GM18517 (cell line): ENCODE measurements around the gene AASS.

ENCODE experiments used
- ATAC-seq: cut with Tn5 transposase; IDR thresholded peaks from one replicate; pipeline ENCODE4 v1.9.1; 2021; ENCODE audit warnings: mild to moderate bottlenecking, moderate library complexity; ENCODE audit not compliant: unreplicated experiment

The AASS gene

DNA sequence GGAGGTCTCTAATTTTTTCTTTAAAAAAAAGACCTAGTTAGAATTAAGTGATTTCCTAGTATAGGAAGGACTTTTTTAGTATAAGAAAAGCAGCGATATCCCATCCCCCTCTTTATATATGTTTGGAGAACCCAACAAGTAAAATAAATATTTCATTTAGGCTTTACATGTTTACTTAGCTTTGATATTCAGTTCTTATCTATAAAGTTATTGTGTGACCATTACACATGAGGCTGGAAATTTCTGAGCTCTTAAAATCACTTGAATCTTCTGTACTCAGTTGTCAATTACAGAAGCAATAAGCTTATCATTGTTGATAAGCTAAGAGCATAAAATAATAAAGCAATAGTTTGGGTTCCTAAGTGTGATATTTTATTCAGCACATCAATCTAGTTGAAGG lies 89.7 kb downstream of the AASS start:
- ATAC-seq: no peak

DNA sequence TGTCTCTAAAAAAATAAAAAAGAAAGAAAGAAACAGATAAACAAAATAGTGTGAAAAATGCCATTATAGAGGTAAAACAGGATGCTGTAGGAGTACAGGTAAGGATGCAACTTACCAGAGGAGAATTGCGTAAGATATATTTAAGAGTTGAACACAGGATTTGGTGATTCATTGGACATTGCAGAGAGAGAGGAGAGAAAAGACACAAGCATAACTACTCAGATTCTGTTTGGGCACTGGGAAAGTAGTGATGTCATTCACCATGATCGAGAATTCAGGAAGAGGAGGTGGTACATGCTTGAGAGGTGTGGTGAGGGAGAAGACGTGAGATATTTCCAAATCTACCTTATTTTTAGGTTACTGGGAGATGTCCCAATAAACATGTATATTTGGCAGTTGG lies 97.6 kb downstream of the AASS start:
- ATAC-seq: no peak

DNA sequence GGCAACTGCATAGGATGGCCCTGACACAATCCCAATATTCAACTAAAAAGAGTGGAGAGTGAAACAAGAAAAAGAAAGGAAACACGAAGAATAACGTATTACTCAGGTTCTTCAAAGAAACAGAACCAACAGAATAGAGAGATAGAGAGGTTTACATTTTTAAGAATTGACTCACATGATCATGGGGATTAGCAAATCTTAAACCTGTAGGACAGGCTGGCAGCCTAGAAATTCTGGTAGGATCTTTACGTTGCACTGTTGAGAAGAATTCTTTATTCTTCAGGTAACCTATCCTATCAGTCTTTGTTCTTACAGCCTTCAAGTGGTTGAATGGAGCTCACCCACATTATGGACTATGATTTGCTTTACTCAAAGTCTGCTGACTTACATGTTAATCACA lies 103.9 kb downstream of the AASS start:
- ATAC-seq: no peak

DNA sequence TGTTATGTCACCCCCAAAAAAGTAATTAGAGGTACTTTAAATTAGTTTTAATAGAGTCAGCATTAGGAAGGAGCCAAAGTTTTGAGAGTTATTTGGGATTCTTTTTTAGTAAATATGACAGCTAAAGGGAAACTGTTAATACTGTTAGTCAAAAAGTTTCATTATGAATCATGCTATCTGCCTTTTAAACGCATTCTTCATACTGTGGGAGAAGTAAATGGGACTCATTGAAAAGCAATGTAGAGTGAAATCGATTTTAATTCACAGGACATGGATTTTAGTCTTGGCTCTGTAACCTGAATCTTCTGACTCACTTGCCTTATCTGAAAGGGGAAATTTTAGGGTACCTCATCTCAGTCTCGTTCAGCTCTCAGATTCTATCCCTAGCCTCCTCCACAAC lies 105.1 kb downstream of the AASS start:
- no peak for ATAC-seq

DNA sequence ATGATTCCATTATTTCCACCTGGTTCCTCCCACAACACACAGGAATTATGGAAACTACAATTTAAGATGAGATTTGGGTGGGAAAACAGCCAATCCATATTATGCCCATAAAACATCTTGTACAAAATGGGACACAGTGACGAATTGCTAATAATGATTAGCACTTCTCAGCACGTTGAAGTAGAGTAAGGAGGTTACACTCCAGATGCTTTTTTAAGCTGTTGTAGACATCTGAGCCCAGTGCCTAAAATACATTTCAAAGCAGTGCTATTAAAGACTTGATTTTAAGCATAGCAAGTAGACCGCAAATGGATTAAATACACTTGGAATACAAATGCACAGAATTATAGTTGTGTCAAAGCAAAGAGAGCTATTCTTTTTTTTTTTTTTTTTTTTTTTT lies 105.9 kb downstream of the AASS start:
- ATAC-seq: no peak

DNA sequence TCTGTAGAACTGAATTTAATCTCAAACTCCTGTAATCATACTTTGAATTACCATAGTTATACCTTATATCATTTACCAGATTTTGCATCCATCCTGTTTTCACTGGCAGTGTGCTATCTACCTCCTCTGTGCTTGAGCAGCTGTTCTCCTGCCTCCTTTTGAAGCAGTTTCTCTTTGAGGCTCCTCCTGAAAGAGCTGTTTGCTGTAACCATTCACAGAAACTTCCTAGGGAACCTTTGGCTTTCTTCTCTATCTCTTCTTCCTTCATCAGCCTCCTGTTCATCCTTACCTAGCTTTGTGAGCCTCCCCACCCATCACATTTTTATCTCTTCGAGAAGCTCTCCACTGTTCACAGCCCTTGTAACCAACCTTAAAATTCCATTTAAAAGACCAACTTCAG lies 108.2 kb downstream of the AASS start:
- ATAC-seq: no peak

GRCh38 chr7:122033641-122034040 lies 110.4 kb downstream of the AASS start:
- no peak for ATAC-seq

DNA sequence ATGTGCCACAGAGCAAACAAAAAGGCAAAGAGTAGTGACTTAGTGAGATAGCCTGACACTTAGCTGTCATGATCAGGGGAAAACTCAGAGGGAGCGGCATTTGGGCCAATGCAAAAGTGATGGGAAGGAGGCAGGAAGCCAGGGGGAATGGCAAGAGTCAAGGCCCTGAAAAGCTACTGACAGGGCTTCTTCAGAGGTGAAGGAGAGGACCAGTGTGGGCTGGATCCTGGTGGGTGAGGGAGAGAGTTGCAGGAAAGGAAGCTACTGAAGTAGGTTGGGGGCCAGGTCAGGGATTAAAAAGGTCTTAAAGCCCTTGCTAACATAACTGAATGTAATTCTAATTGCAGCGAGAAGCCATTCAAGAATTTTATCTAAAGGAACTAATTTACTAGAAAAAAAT lies 117.0 kb downstream of the AASS start:
- no peak for ATAC-seq
